HCT116 (cell line): ENCODE data around the gene CD28. TPM values are rescaled to one million over a fixed set of nuclear protein-coding genes. Genes with fewer than 3 reads are reported as not detected.

ENCODE experiments used
- ATAC-seq: fragments of 200-7000 bp; cut with Tn5 transposase; 2 replicates; pipeline ENCODE4 v1.9.1; 2020; ENCODE audit warnings: mild to moderate bottlenecking, moderate library complexity
- BruUV-seq: library from RNA; stranded (reverse); fragments of 400-500 nt; replicated peaks from 2 replicates; lab custom pipeline; 2021; lab: Mats Ljungman, UMichigan
- CTCF ChIA-PET: fragments of 300-600 bp; sonication (Branson Sonifier 250); formaldehyde crosslinking; loops from one replicate; lab custom pipeline; 2021; ENCODE audit warnings: antibody characterized with exemption; lab: Charles Lee
- POLR2A ChIA-PET: fragments of 300-600, 350-600 bp; sonication (Branson Sonifier 250); formaldehyde crosslinking; loops from one replicate; lab custom pipeline; 2021; ENCODE audit warnings: antibody characterized with exemption; lab: Charles Lee
- RAD21 ChIA-PET, 2 experiments: fragments of 300-600 bp; sonication (Branson Sonifier 250); formaldehyde crosslinking; loops; one replicate each; lab custom pipeline; 2023; ENCODE audit warnings: low total read pairs in 2 of 2; ENCODE audit not compliant: uncharacterized antibody in 2 of 2, unreplicated experiment in 2 of 2, low non-redundant PET in 1 of 2; lab: Charles Lee
- DNase-seq: peaks from one replicate; pipeline ENCODE4 v3.0.0-alpha.2; 2010; ENCODE audit warnings: low read depth, low spot score
- H2AFZ ChIP-seq: fragments of 200-600 bp; shearing (Covaris generic), sonication (generic); 2 replicates; pipeline ENCODE4 v1.6.1; 2017; ENCODE audit warnings: low read depth, mixed run types, mixed read lengths, antibody characterized with exemption, low read length; ENCODE audit not compliant: poor library complexity, severe bottlenecking
- H3K27ac ChIP-seq: 2 replicates; pipeline ENCODE4 v1.5.1; 2012; ENCODE audit warnings: low read depth, low read length
- H3K27me3 ChIP-seq: fragments of 200-600 bp; sonication (generic); 2 replicates; pipeline ENCODE4 v1.6.1; 2016; ENCODE audit warnings: mixed run types, low read length, mixed read lengths; ENCODE audit not compliant: insufficient read depth
- H3K36me3 ChIP-seq, 2 experiments: fragments of 200-500 bp in 1 of 2; fragments of 200-600 bp in 1 of 2; sonication (Bioruptor generic) in 1 of 2; sonication (generic) in 1 of 2; 2 replicates each; pipeline versions ENCODE4 v1.5.1 to v1.6.1; 2014 to 2016; ENCODE audit warnings: low read length in 2 of 2, inconsistent platforms in 1 of 2, mixed read lengths in 1 of 2, mixed run types in 1 of 2; ENCODE audit not compliant: insufficient read depth in 2 of 2, control insufficient read depth in 1 of 2
- H3K4me1 ChIP-seq, 2 experiments: fragments of 200-600 bp in 1 of 2; sonication (generic) in 1 of 2; 2 replicates each; pipeline versions ENCODE4 v1.5.1 to v1.6.1; 2012 to 2017; ENCODE audit warnings: low read length in 2 of 2, inconsistent platforms in 1 of 2, mild to moderate bottlenecking in 1 of 2, mixed read lengths in 1 of 2, mixed run types in 1 of 2, moderate library complexity in 1 of 2; ENCODE audit not compliant: insufficient read depth in 2 of 2, control insufficient read depth in 1 of 2
- H3K4me2 ChIP-seq: fragments of 200-600 bp; sonication (generic); 2 replicates; pipeline ENCODE4 v1.6.1; 2017; ENCODE audit warnings: mixed run types, low read length, mixed read lengths
- H3K4me3 ChIP-seq, 2 experiments: fragments of 200-600 bp in 1 of 2; sonication (generic) in 1 of 2; replicated peaks in 1 of 2; 2 replicates each; pipeline ENCODE4 v1.5.1; 2011 to 2016; ENCODE audit warnings: low read length in 2 of 2, control low read depth in 1 of 2, low read depth in 1 of 2, mild to moderate bottlenecking in 1 of 2, mixed read lengths in 1 of 2, mixed run types in 1 of 2
- H3K79me2 ChIP-seq: fragments of 200-600 bp; sonication (generic); 2 replicates; pipeline ENCODE4 v1.6.1; 2017; ENCODE audit warnings: mild to moderate bottlenecking, mixed run types, low read length, moderate library complexity, mixed read lengths; ENCODE audit not compliant: insufficient read depth
- H3K9ac ChIP-seq: fragments of 200-600 bp; sonication (generic); 2 replicates; pipeline ENCODE4 v1.6.1; 2016; ENCODE audit warnings: low read length, mixed read lengths
- H3K9me2 ChIP-seq: fragments of 200-600 bp; sonication (generic), shearing (Covaris generic); 2 replicates; pipeline ENCODE4 v1.6.1; 2017; ENCODE audit warnings: mixed run types, mild to moderate bottlenecking, moderate library complexity; ENCODE audit not compliant: insufficient read depth
- H3K9me3 ChIP-seq, 2 experiments: fragments of 200-500 bp in 1 of 2; fragments of 200-600 bp in 1 of 2; sonication (Bioruptor generic) in 1 of 2; sonication (generic) in 1 of 2; 2 replicates each; pipeline ENCODE4 v1.6.1; 2014 to 2017; ENCODE audit warnings: low read length in 2 of 2, mixed read lengths in 2 of 2, inconsistent platforms in 1 of 2, low read depth in 1 of 2, mild to moderate bottlenecking in 1 of 2, mixed run types in 1 of 2, moderate library complexity in 1 of 2; ENCODE audit not compliant: control insufficient read depth in 1 of 2, insufficient read depth in 1 of 2
- H4K20me1 ChIP-seq: fragments of 200-600 bp; sonication (generic), shearing (Covaris generic); 2 replicates; pipeline ENCODE4 v1.6.1; 2017; ENCODE audit warnings: mixed run types, mild to moderate bottlenecking, moderate library complexity; ENCODE audit not compliant: insufficient read depth
- ATF3 ChIP-seq: IDR thresholded peaks from 2 replicates; pipeline ENCODE4 v1.6.1; 2012
- CBX3 ChIP-seq: IDR thresholded peaks from 2 replicates; pipeline ENCODE4 v1.6.1; 2012; ENCODE audit warnings: low read depth
- CEBPB ChIP-seq: IDR thresholded peaks from 2 replicates; pipeline ENCODE4 v1.6.1; 2012; ENCODE audit warnings: low read depth
- EZH2phosphoT487 ChIP-seq: fragments of 200-600 bp; IDR thresholded peaks from 2 replicates; pipeline ENCODE4 v1.6.1; 2018; ENCODE audit warnings: antibody characterized with exemption, borderline replicate concordance
- FOSL1 ChIP-seq: IDR thresholded peaks from 2 replicates; pipeline ENCODE4 v1.6.1; 2012; ENCODE audit warnings: low read depth
- POLR2A ChIP-seq: IDR thresholded peaks from 2 replicates; pipeline ENCODE4 v1.7.0; 2011; ENCODE audit warnings: borderline replicate concordance; ENCODE audit not compliant: insufficient read depth, insufficient read length; ENCODE audit errors: extremely low read depth
- SIN3A ChIP-seq: IDR thresholded peaks from 2 replicates; pipeline ENCODE4 v1.6.1; 2012; ENCODE audit warnings: low read depth
- SP1 ChIP-seq: IDR thresholded peaks from 2 replicates; pipeline ENCODE4 v1.6.1; 2012; ENCODE audit warnings: low read depth
- YY1 ChIP-seq: IDR thresholded peaks from 2 replicates; pipeline ENCODE4 v1.6.1; 2011; ENCODE audit warnings: low read length, low read depth, moderate library complexity, mild to moderate bottlenecking; ENCODE audit not compliant: insufficient replicate concordance; ENCODE audit errors: extremely low read depth
- ZFX ChIP-seq: fragments of 450-650 bp; IDR thresholded peaks from 2 replicates; pipeline ENCODE4 v1.6.1; 2017
- ZNF274 ChIP-seq: fragments of 200-500 bp; sonication (Bioruptor generic); IDR thresholded peaks from 2 replicates; pipeline ENCODE4 v1.6.1; 2014; ENCODE audit warnings: mild to moderate bottlenecking, low read depth, low read length, inconsistent platforms
- intact Hi-C: fragments of 100-400 bp; cut with micrococcal nuclease; formaldehyde crosslinking; loops from 2 replicates; pipeline ENCODE4 v1.10.0; 2022
- total RNA-seq: library from RNA; stranded (reverse); gene quantifications from one replicate; pipeline ENCODE4 v1.2.1, GENCODE V29; 2021; ENCODE audit not compliant: unreplicated experiment
- TF ChIP-seq, protein P1 (sequence below): IDR thresholded peaks from 2 replicates; pipeline ENCODE4 v1.6.1; 2011; ENCODE audit warnings: mild to moderate bottlenecking, low read length, moderate library complexity; ENCODE audit not compliant: insufficient replicate concordance; ENCODE audit errors: extremely low read depth
- TF ChIP-seq, protein P2 (sequence below): IDR thresholded peaks from 2 replicates; pipeline ENCODE4 v1.6.1; 2012; ENCODE audit warnings: low read depth

The CD28 gene
- total RNA-seq, 1 experiment from 2014 or later = 0.37 TPM

- ATAC-seq = no peak
Measured at GRCh38 chr2:203732953-203733510, 26.6 kb downstream of the CD28 start.

More at GRCh38 chr2:203732953-203733510, 26.6 kb downstream of the CD28 start:
- Histone ChIP-seq H3K4me1 (no peaks in the 10 kb centered on the region), H3K27me3 (no peaks in the 10 kb centered on the region), H3K4me2 (no peak overlapping the region), H3K9me3 (no peaks in the 10 kb centered on the region), H3K79me2 (no peaks in the 10 kb centered on the region), H2AFZ (no peak overlapping the region), H3K36me3 (no peaks in the 10 kb centered on the region), H3K4me3 (no peak overlapping the region), H3K9me2 (no peaks in the 10 kb centered on the region), H3K27ac (no peak overlapping the region), H4K20me1 (no peaks in the 10 kb centered on the region), H3K9ac (no peak overlapping the region)
- DNase-seq = no peak
- intact Hi-C loops = no loop called here
- TF ChIP-seq SP1 (no peak), SIN3A (no peak), ZNF274 (no peak), POLR2A (no peak), CBX3 (no peak), FOSL1 (no peak), YY1 (no peak), EZH2phosphoT487 (no peak), ATF3 (no peak), ZFX (no peak), CEBPB (no peak)
- TF ChIP-seq, protein P1, sequence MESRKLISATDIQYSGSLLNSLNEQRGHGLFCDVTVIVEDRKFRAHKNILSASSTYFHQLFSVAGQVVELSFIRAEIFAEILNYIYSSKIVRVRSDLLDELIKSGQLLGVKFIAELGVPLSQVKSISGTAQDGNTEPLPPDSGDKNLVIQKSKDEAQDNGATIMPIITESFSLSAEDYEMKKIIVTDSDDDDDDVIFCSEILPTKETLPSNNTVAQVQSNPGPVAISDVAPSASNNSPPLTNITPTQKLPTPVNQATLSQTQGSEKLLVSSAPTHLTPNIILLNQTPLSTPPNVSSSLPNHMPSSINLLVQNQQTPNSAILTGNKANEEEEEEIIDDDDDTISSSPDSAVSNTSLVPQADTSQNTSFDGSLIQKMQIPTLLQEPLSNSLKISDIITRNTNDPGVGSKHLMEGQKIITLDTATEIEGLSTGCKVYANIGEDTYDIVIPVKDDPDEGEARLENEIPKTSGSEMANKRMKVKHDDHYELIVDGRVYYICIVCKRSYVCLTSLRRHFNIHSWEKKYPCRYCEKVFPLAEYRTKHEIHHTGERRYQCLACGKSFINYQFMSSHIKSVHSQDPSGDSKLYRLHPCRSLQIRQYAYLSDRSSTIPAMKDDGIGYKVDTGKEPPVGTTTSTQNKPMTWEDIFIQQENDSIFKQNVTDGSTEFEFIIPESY = no peak
- TF ChIP-seq, protein P2, sequence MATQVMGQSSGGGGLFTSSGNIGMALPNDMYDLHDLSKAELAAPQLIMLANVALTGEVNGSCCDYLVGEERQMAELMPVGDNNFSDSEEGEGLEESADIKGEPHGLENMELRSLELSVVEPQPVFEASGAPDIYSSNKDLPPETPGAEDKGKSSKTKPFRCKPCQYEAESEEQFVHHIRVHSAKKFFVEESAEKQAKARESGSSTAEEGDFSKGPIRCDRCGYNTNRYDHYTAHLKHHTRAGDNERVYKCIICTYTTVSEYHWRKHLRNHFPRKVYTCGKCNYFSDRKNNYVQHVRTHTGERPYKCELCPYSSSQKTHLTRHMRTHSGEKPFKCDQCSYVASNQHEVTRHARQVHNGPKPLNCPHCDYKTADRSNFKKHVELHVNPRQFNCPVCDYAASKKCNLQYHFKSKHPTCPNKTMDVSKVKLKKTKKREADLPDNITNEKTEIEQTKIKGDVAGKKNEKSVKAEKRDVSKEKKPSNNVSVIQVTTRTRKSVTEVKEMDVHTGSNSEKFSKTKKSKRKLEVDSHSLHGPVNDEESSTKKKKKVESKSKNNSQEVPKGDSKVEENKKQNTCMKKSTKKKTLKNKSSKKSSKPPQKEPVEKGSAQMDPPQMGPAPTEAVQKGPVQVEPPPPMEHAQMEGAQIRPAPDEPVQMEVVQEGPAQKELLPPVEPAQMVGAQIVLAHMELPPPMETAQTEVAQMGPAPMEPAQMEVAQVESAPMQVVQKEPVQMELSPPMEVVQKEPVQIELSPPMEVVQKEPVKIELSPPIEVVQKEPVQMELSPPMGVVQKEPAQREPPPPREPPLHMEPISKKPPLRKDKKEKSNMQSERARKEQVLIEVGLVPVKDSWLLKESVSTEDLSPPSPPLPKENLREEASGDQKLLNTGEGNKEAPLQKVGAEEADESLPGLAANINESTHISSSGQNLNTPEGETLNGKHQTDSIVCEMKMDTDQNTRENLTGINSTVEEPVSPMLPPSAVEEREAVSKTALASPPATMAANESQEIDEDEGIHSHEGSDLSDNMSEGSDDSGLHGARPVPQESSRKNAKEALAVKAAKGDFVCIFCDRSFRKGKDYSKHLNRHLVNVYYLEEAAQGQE = no peak
- ChIA-PET RAD21 (no interaction called here), POLR2A (no interaction called here), CTCF (interaction anchor here (1.4 kb wide), 1 partner anchor 12 kb away, joined by 3 read pairs; no protein-coding TSS in a partner anchor)
- no TSS peak for BruUV-seq
